Tibial artery (tissue), 4 donors: ENCODE results near the gene SLC38A2.
"Not testable (repeated sequence)": the region's sequence is repeated elsewhere in the genome, so short reads cannot be mapped to it uniquely, and the experiment has no call there.

ENCODE experiments used
- DNase-seq, 2 donors: peaks; one replicate each; pipeline ENCODE4 v3.0.0-alpha.2; 2019
- H3K27ac ChIP-seq, 2 donors: fragments of 200-600 bp; sonication (generic) in 1 of 2; 1 replicate in 1 of 2; 2 replicates in 1 of 2; pipeline ENCODE4 v1.5.1; 2018 to 2019; ENCODE audit warnings: mild to moderate bottlenecking in 1 of 2
- H3K27me3 ChIP-seq, 2 donors: fragments of 200-600 bp; sonication (generic) in 1 of 2; one replicate each; pipeline versions ENCODE4 v1.5.1 to v1.6.0; 2016 to 2019
- H3K36me3 ChIP-seq, 3 donors: fragments of 200-600 bp; sonication (generic) in 2 of 3; one replicate each; pipeline ENCODE4 v1.5.1; 2016 to 2019; ENCODE audit warnings: mild to moderate bottlenecking in 2 of 3
- H3K4me1 ChIP-seq, 4 donors: fragments of 200-600 bp; sonication (generic) in 2 of 4; 1 replicate in 3 of 4; 2 replicates in 1 of 4; pipeline ENCODE4 v1.5.1; 2016 to 2019
- H3K4me3 ChIP-seq, 2 donors: fragments of 200-600 bp; sonication (generic) in 1 of 2; 1 replicate in 1 of 2; 2 replicates in 1 of 2; pipeline ENCODE4 v1.5.1; 2018 to 2019; ENCODE audit warnings: mild to moderate bottlenecking in 2 of 2
- H3K9me3 ChIP-seq, 3 donors: fragments of 200-600 bp; sonication (generic) in 1 of 3; one replicate each; pipeline ENCODE4 v1.5.1; 2016 to 2019
- CTCF ChIP-seq, 2 experiments: fragments of 200-600 bp in 1 of 2; fragments of 450-650 bp in 1 of 2; IDR thresholded peaks; one replicate each; pipeline ENCODE4 v1.5.1; 2017 to 2019; ENCODE audit warnings: antibody characterized with exemption in 2 of 2, mild to moderate bottlenecking in 1 of 2, moderate library complexity in 1 of 2
- intact Hi-C: fragments of 100-400 bp; cut with DNase I; formaldehyde crosslinking; loops from one replicate; pipeline ENCODE4 v1.15.0; 2023; ENCODE audit warnings: low total_unique reads

SLC38A2 gene

GRCh38 chr12:46402451-46402850 is 29.9 kb upstream of the SLC38A2 start:
- H3K27ac ChIP-seq: peak overlapping the region; percentile 68 to 70
- intact Hi-C loops: no loop called here
- TF ChIP-seq CTCF (IDR thresholded peaks at IDR 0.05): no peak

GRCh38 chr12:46401662-46402061 is 29.1 kb upstream of the SLC38A2 start:
- peak; percentile 39 to 47 for TF ChIP-seq CTCF (IDR thresholded peaks at IDR 0.05)
- no peaks in the 10 kb centered on the region for H3K36me3 ChIP-seq
- DNase-seq: peak; percentile 53 to 77
- H3K27me3 ChIP-seq: no peaks in the 10 kb centered on the region
- H3K4me3 ChIP-seq: no peak overlapping the region
- peaks cover 0 to 60% (median 39%) of the 10 kb centered on the region in 4 donors for H3K4me1 ChIP-seq
- intact Hi-C loops: no loop called here
- H3K27ac ChIP-seq: peak overlapping the region; percentile 51 to 70
- no peaks in the 10 kb centered on the region for H3K9me3 ChIP-seq

More at GRCh38 chr12:46402451-46402850, 29.9 kb upstream of the SLC38A2 start:
- Histone ChIP-seq H3K36me3 (no peaks in the 10 kb centered on the region), H3K27me3 (no peaks in the 10 kb centered on the region), H3K4me1 (peaks cover 0 to 68% (median 41%) of the 10 kb centered on the region in 4 donors), H3K4me3 (no peak overlapping the region), H3K9me3 (no peaks in the 10 kb centered on the region)
- peak; percentile 52 to 80 for DNase-seq

- no peak for DNase-seq
- no peak overlapping the region for H3K4me3 ChIP-seq
- intact Hi-C loops: no loop called here
- peak overlapping the region; percentile 51 to 70 for H3K27ac ChIP-seq
- TF ChIP-seq CTCF (IDR thresholded peaks at IDR 0.05): no peak
- no peaks in the 10 kb centered on the region for H3K9me3 ChIP-seq
- no peaks in the 10 kb centered on the region for H3K27me3 ChIP-seq
- no peaks in the 10 kb centered on the region for H3K36me3 ChIP-seq
- H3K4me1 ChIP-seq: peaks cover 0 to 52% (median 37%) of the 10 kb centered on the region in 4 donors
These were observed 27.8 kb upstream of the SLC38A2 start for GRCh38 chr12:46400406-46400805.

GRCh38 chr12:46399461-46400248 is 27.1 kb upstream of the SLC38A2 start:
- H3K9me3 ChIP-seq, H3K27me3 ChIP-seq, DNase-seq, H3K27ac ChIP-seq, H3K36me3 ChIP-seq, intact Hi-C loops, H3K4me3 ChIP-seq: not testable (repeated sequence)
- peaks cover 0 to 47% (median 37%) of the 10 kb centered on the region in 4 donors for H3K4me1 ChIP-seq

GRCh38 chr12:46396826-46397225 is 24.3 kb upstream of the SLC38A2 start:
- Histone ChIP-seq H3K27me3 (no peaks in the 10 kb centered on the region), H3K27ac (no peak overlapping the region), H3K36me3 (no peaks in the 10 kb centered on the region), H3K9me3 (no peaks in the 10 kb centered on the region), H3K4me1 (peaks cover 0 to 27% (median 12%) of the 10 kb centered on the region in 4 donors), H3K4me3 (no peak overlapping the region)
- no peak for TF ChIP-seq CTCF (IDR thresholded peaks at IDR 0.05)
- DNase-seq: no peak
- intact Hi-C loops: no loop called here

GRCh38 chr12:46395388-46395787 is 22.8 kb upstream of the SLC38A2 start:
- H3K9me3 ChIP-seq: no peaks in the 10 kb centered on the region
- H3K27ac ChIP-seq: no peak overlapping the region
- intact Hi-C loops: no loop called here
- H3K4me1 ChIP-seq: peaks cover 0 to 27% (median 11%) of the 10 kb centered on the region in 4 donors
- no peaks in the 10 kb centered on the region for H3K36me3 ChIP-seq
- H3K27me3 ChIP-seq: no peaks in the 10 kb centered on the region
- no peak overlapping the region for H3K4me3 ChIP-seq
- no peak for DNase-seq
- no peak for TF ChIP-seq CTCF (IDR thresholded peaks at IDR 0.05)
